ENCODE data around the gene PCDH9.

- TF ChIP-seq CTCF (conservative IDR thresholded peaks at IDR 0.05; ENCODE audit: low read length) (no peak), EZH2phosphoT487 (IDR thresholded peaks at IDR 0.05; ENCODE audit: borderline replicate concordance) (no peak)
Observed at GRCh38 chr13:67267136-67267535, 37.0 kb upstream of the PCDH9 start.

Measured in Loucy (cell line).